H1 (cell line): ENCODE data around the gene KCNMA1. TPM values are rescaled to one million over a fixed set of nuclear protein-coding genes. Genes with fewer than 3 reads are reported as not detected.

ENCODE experiments used
- BRCA1 ChIP-seq: IDR thresholded peaks from 2 replicates; pipeline ENCODE4 v1.6.1; 2012; ENCODE audit warnings: low read depth, low read length, improper control_type of control experiment
- CHD2 ChIP-seq: IDR thresholded peaks from 2 replicates; pipeline ENCODE4 v1.6.1; 2012; ENCODE audit warnings: low read length, improper control_type of control experiment
- MAX ChIP-seq: IDR thresholded peaks from 2 replicates; pipeline ENCODE4 v1.6.1; 2012; ENCODE audit warnings: inconsistent platforms
- NANOG ChIP-seq: IDR thresholded peaks from 2 replicates; pipeline ENCODE4 v1.6.1; 2011; ENCODE audit warnings: low read length, low read depth, mild to moderate bottlenecking, inconsistent platforms; ENCODE audit not compliant: insufficient read depth, poor library complexity, severe bottlenecking
- NRF1 ChIP-seq: IDR thresholded peaks from 2 replicates; pipeline ENCODE4 v1.6.1; 2011; ENCODE audit warnings: mild to moderate bottlenecking, low read depth, low read length, improper control_type of control experiment
- TAF7 ChIP-seq: optimal IDR thresholded peaks from 2 replicates; pipeline ENCODE3; 2011; ENCODE audit warnings: low read depth, mild to moderate bottlenecking, inconsistent platforms, low read length, moderate library complexity, borderline replicate concordance
- polyA plus RNA-seq, 7 experiments: library from polyadenylated mRNA; depleted of rRNA in 3 of 7; stranded (reverse) in 5 of 7; unstranded in 2 of 7; fragments of >200 nt in 5 of 7; fragments of 200-250 nt in 2 of 7; gene quantifications; 1 replicate in 5 of 7; 2 replicates in 1 of 7; 4 replicates in 1 of 7; pipeline versions ENCODE4 v1.2.1 to v1.2.3, GENCODE V29; 2011 to 2013; ENCODE audit warnings: missing spikeins in 2 of 7, mixed read lengths in 2 of 7
- total RNA-seq: library from RNA; stranded (reverse); fragmentation: NEBNext Ultra II Directional; extraction: Animal tissue kit (Norgen Biotek cat#: 25700); gene quantifications from 2 replicates; pipeline ENCODE4 v1.2.1, GENCODE V29; 2021

The KCNMA1 gene
- total and polyA plus RNA-seq, 2 of the 8 experiments (the other 6 are each of a cell fraction or from before 2014, with no cell fraction given): 10.2 to 11.1 TPM

GRCh38 chr10:76887223-76888010 is 750.2 kb downstream of the KCNMA1 start (continued):
- TF ChIP-seq NANOG (no peak), NRF1 (no peak), BRCA1 (no peak), CHD2 (no peak), MAX (no peak), TAF7 (no peak)
